HCEC 1CT (cell line): ENCODE results near the gene SCMH1.
A peak's percentile ranks its signal among the peaks of the same experiment; 100 is the strongest.
"Not testable (repeated sequence)": the region's sequence is repeated elsewhere in the genome, so short reads cannot be mapped to it uniquely, and the experiment has no call there.

ENCODE experiments used
- DNase-seq: peaks from one replicate; pipeline ENCODE4 v3.0.0-alpha.2; 2017

Gene SCMH1

GRCh38 chr1:41246568-41246967 is 4.5 kb upstream of the SCMH1 start:
- no peak for DNase-seq

GRCh38 chr1:41245659-41246058 is 3.6 kb upstream of the SCMH1 start:
- DNase-seq, result no peak

GRCh38 chr1:41243079-41243385 is 926 bp upstream of the SCMH1 start:
- no peak for DNase-seq

GRCh38 chr1:41242342-41243078 is 404 bp upstream of the SCMH1 start:
- peak; percentile 2 for DNase-seq

GRCh38 chr1:41241354-41241748 is 755 bp downstream of the SCMH1 start:
- DNase-seq, result peak; percentile 27

GRCh38 chr1:41240781-41241353 is 1.2 kb downstream of the SCMH1 start:
- peak; percentile 16 for DNase-seq

- DNase-seq, result peak; percentile 65
These were observed 2.0 kb downstream of the SCMH1 start for GRCh38 chr1:41239988-41240610.

- DNase-seq, result peak; percentile 41
These were observed 3.7 kb downstream of the SCMH1 start for GRCh38 chr1:41238311-41238988.

- DNase-seq, result no peak
These were observed 5.3 kb downstream of the SCMH1 start for GRCh38 chr1:41236781-41237180.

- DNase-seq, result no peak
These were observed 6.2 kb downstream of the SCMH1 start for GRCh38 chr1:41235893-41236292.

GRCh38 chr1:41233708-41234107 is 8.4 kb downstream of the SCMH1 start:
- no peak for DNase-seq

- no peak for DNase-seq
These were observed 9.8 kb downstream of the SCMH1 start for GRCh38 chr1:41232305-41232704.

- DNase-seq, result no peak
These were observed 11.4 kb downstream of the SCMH1 start for GRCh38 chr1:41230656-41231055.

GRCh38 chr1:41229219-41229618 is 12.9 kb downstream of the SCMH1 start:
- not testable (repeated sequence) for DNase-seq

GRCh38 chr1:41226815-41227434 is 15.2 kb downstream of the SCMH1 start:
- no peak for DNase-seq

GRCh38 chr1:41225495-41225894 is 16.6 kb downstream of the SCMH1 start:
- DNase-seq, result no peak

- DNase-seq, result no peak
These were observed 19.6 kb downstream of the SCMH1 start for GRCh38 chr1:41222496-41222895.

- no peak for DNase-seq
These were observed 20.1 kb downstream of the SCMH1 start for GRCh38 chr1:41221995-41222394.

- no peak for DNase-seq
These were observed 24.0 kb downstream of the SCMH1 start for GRCh38 chr1:41218152-41218551.

- no peak for DNase-seq
These were observed 24.7 kb downstream of the SCMH1 start for GRCh38 chr1:41217441-41217840.

GRCh38 chr1:41215623-41216022 is 26.5 kb downstream of the SCMH1 start:
- no peak for DNase-seq

GRCh38 chr1:41213341-41213740 is 28.8 kb downstream of the SCMH1 start:
- no peak for DNase-seq

- DNase-seq, result not testable (repeated sequence)
These were observed 30.5 kb downstream of the SCMH1 start for GRCh38 chr1:41211608-41212007.
